Cardiac fibroblast (primary cell): ENCODE results near the gene CYP8B1.

ENCODE experiments used
- DNase-seq, 2 donors: peaks; one replicate each; pipeline versions ENCODE4 v3.0.0 to v3.0.0-alpha.2; 2010; ENCODE audit warnings: low read depth in 2 of 2
- H3K4me3 ChIP-seq, 2 donors: replicated peaks in 1 of 2; 1 replicate in 1 of 2; 2 replicates in 1 of 2; pipeline ENCODE4 v1.5.1; 2011; ENCODE audit warnings: low read depth in 2 of 2, low read length in 2 of 2, mild to moderate bottlenecking in 2 of 2, moderate library complexity in 1 of 2
- CTCF ChIP-seq: IDR thresholded peaks from one replicate; pipeline ENCODE4 v1.5.1; 2011; ENCODE audit warnings: low read depth, mild to moderate bottlenecking, low read length, inconsistent platforms

CYP8B1 gene

GRCh38 chr3:42898896-42899675 is 23.4 kb upstream of the CYP8B1 start:
- no peak for TF ChIP-seq CTCF
- no peak overlapping the region for H3K4me3 ChIP-seq
- DNase-seq = no peak

GRCh38 chr3:42895580-42895868 is 19.8 kb upstream of the CYP8B1 start:
- DNase-seq = no peak
- no peak for TF ChIP-seq CTCF
- no peak overlapping the region for H3K4me3 ChIP-seq

GRCh38 chr3:42894698-42895579 is 19.3 kb upstream of the CYP8B1 start:
- no peak overlapping the region for H3K4me3 ChIP-seq
- TF ChIP-seq CTCF = no peak
- no peak for DNase-seq

- no peak for DNase-seq
- no peak for TF ChIP-seq CTCF
- no peak overlapping the region for H3K4me3 ChIP-seq
These were observed 17.1 kb upstream of the CYP8B1 start for GRCh38 chr3:42892807-42893206.

- TF ChIP-seq CTCF = no peak
- H3K4me3 ChIP-seq = no peak overlapping the region
- peak in 1 of 2 donors; percentile 17 for DNase-seq
These were observed 16.5 kb upstream of the CYP8B1 start for GRCh38 chr3:42892169-42892568.

GRCh38 chr3:42891042-42891441 is 15.4 kb upstream of the CYP8B1 start:
- DNase-seq = no peak
- H3K4me3 ChIP-seq = no peak overlapping the region
- no peak for TF ChIP-seq CTCF
